Measurements from ENCODE around the gene XCL2. TPM values are rescaled to one million over a fixed set of nuclear protein-coding genes. Genes with fewer than 3 reads are reported as not detected.

The XCL2 gene
- polyA plus RNA-seq, 1 of the 3 experiments (the other 2 are of a cell fraction) = not detected

DNA sequence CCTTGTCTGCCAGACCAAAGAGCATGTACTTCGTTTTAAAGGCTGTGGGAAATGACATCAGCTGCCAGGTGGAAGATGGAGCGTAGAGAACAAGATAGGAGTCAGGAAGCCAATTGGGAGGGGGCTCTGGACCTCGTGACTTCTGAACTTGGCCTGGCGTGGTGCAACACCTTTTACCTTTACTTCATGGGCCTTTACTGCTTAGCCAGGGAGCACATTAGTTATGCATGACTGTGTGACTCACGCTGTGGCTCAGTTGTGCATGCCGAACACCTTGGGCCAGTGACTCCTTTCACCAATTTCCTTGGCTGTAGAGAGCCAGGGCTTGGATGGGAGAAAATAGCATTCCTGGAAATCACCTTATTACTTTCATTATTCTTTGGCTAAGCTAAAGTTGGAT, 39.8 kb upstream of the XCL2 start:
- 91% methylated on average over 6 of the region's 6 CpGs for WGBS (ENCODE audit: low lambda C conversion rate)
- DNase-seq = no peak
- H3K4me1 ChIP-seq (ENCODE audit: control insufficient read depth in 1 of 2, insufficient read depth in 2 of 2, low read depth in 1 of 2, low read length in 1 of 2) = peaks cover 0 to 12% of the 10 kb centered on the region in 2 experiments; a peak in 2 of 4 replicates
- no peaks in the 10 kb centered on the region for H3K9me2 ChIP-seq
- H3K79me2 ChIP-seq (ENCODE audit: insufficient read depth) = no peaks in the 10 kb centered on the region
- CTCF ChIA-PET = interaction anchor here (2.3 to 3.9 kb wide), 2 partner anchors 144 to 241 kb away, joined by 8 to 21 read pairs; no protein-coding TSS in a partner anchor
- H3K9me3 ChIP-seq = no peaks in the 10 kb centered on the region
- TF ChIP-seq FOSL2 (IDR thresholded peaks at IDR 0.05; ENCODE audit: borderline replicate concordance, low read depth) (no peak), EP300 (IDR thresholded peaks at IDR 0.05; ENCODE audit: borderline replicate concordance in 1 of 2, low read depth in 1 of 2, low read length in 1 of 2) (no peak), SMC3 (IDR thresholded peaks at IDR 0.05; ENCODE audit: low read depth, low read length) (no peak), TCF12 (IDR thresholded peaks at IDR 0.05) (no peak), RXRA (IDR thresholded peaks at IDR 0.05; ENCODE audit: borderline replicate concordance, low read depth) (no peak)
- TF ChIP-seq, protein P1, sequence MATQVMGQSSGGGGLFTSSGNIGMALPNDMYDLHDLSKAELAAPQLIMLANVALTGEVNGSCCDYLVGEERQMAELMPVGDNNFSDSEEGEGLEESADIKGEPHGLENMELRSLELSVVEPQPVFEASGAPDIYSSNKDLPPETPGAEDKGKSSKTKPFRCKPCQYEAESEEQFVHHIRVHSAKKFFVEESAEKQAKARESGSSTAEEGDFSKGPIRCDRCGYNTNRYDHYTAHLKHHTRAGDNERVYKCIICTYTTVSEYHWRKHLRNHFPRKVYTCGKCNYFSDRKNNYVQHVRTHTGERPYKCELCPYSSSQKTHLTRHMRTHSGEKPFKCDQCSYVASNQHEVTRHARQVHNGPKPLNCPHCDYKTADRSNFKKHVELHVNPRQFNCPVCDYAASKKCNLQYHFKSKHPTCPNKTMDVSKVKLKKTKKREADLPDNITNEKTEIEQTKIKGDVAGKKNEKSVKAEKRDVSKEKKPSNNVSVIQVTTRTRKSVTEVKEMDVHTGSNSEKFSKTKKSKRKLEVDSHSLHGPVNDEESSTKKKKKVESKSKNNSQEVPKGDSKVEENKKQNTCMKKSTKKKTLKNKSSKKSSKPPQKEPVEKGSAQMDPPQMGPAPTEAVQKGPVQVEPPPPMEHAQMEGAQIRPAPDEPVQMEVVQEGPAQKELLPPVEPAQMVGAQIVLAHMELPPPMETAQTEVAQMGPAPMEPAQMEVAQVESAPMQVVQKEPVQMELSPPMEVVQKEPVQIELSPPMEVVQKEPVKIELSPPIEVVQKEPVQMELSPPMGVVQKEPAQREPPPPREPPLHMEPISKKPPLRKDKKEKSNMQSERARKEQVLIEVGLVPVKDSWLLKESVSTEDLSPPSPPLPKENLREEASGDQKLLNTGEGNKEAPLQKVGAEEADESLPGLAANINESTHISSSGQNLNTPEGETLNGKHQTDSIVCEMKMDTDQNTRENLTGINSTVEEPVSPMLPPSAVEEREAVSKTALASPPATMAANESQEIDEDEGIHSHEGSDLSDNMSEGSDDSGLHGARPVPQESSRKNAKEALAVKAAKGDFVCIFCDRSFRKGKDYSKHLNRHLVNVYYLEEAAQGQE (IDR thresholded peaks at IDR 0.05; ENCODE audit: low read depth, low read length) = no peak
- TF ChIP-seq, protein P2, sequence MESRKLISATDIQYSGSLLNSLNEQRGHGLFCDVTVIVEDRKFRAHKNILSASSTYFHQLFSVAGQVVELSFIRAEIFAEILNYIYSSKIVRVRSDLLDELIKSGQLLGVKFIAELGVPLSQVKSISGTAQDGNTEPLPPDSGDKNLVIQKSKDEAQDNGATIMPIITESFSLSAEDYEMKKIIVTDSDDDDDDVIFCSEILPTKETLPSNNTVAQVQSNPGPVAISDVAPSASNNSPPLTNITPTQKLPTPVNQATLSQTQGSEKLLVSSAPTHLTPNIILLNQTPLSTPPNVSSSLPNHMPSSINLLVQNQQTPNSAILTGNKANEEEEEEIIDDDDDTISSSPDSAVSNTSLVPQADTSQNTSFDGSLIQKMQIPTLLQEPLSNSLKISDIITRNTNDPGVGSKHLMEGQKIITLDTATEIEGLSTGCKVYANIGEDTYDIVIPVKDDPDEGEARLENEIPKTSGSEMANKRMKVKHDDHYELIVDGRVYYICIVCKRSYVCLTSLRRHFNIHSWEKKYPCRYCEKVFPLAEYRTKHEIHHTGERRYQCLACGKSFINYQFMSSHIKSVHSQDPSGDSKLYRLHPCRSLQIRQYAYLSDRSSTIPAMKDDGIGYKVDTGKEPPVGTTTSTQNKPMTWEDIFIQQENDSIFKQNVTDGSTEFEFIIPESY (IDR thresholded peaks at IDR 0.05; ENCODE audit: borderline replicate concordance, low read depth) = no peak
- no peaks in the 10 kb centered on the region for H3K36me3 ChIP-seq (replicated peaks in 1 of 2; ENCODE audit: control insufficient read depth in 1 of 2, insufficient read depth in 2 of 2, low read length in 1 of 2)
- H2AFZ ChIP-seq (ENCODE audit: low read depth) = no peak overlapping the region
- no peaks in the 10 kb centered on the region for H3K27me3 ChIP-seq (ENCODE audit: insufficient read depth)
- POLR2A ChIA-PET = no interaction called here
- H3K4me3 ChIP-seq (ENCODE audit: low read depth in 2 of 2, low read length in 1 of 2) = no peak overlapping the region
- H3K27ac ChIP-seq (ENCODE audit: low read depth in 2 of 2, low read length in 1 of 2) = peak overlapping the region in 1 of 2 experiments; percentile 87; a peak in 2 of 4 replicates
- H3K4me2 ChIP-seq = no peak overlapping the region
- H3K9ac ChIP-seq = no peak overlapping the region
- H3F3A ChIP-seq (replicated peaks; ENCODE audit: insufficient read depth) = peaks cover 5% of the 10 kb centered on the region
- no peaks in the 10 kb centered on the region for H4K20me1 ChIP-seq (ENCODE audit: insufficient read depth)

DNA sequence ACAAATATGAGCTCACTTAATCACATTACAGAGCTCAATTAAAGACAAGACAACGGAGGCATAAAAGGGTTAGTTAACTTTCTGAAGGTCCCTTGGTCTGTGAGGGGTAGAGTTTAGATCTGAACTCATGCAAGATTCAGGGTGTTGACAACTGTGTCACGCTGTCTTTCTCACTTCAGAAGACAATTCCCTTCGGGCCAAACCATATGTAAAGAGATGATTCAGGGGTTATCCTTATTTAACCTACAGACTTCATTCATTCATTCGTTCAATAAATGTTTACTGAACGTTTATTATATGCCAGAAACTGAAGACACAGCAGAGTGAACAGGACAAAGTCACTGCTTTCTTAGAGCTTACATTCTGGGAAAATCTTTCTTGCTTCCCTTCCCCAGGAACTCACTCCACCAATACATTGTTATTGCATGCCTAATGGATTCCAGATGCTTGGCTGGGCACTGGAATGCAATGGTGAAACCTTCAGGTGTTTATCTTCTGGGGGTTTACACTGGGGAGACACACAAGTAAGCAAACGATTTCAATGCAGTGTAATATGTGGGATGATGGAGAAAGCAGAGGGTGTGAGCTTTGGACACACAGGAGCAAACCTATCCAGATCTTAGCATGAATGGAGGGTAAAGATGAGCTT, 39.0 kb upstream of the XCL2 start:
- Histone ChIP-seq H3K36me3 (replicated peaks in 1 of 2; ENCODE audit: control insufficient read depth in 1 of 2, insufficient read depth in 2 of 2, low read length in 1 of 2) (no peaks in the 10 kb centered on the region), H3K9me2 (no peaks in the 10 kb centered on the region), H3K27ac (ENCODE audit: low read depth in 2 of 2, low read length in 1 of 2) (peak overlapping the region; percentile 4 to 87; a peak in 3 of 4 replicates), H3K27me3 (ENCODE audit: insufficient read depth) (no peaks in the 10 kb centered on the region), H3K4me2 (peak overlapping the region; percentile 11; the same call in 1 of the 2 replicates), H3K4me1 (ENCODE audit: control insufficient read depth in 1 of 2, insufficient read depth in 2 of 2, low read depth in 1 of 2, low read length in 1 of 2) (peaks cover 0 to 12% of the 10 kb centered on the region in 2 experiments; a peak in 2 of 4 replicates), H3F3A (replicated peaks; ENCODE audit: insufficient read depth) (peaks cover 5% of the 10 kb centered on the region), H3K4me3 (ENCODE audit: low read depth in 2 of 2, low read length in 1 of 2) (no peak overlapping the region), H3K9ac (no peak overlapping the region), H3K79me2 (ENCODE audit: insufficient read depth) (no peaks in the 10 kb centered on the region), H3K9me3 (no peaks in the 10 kb centered on the region), H4K20me1 (ENCODE audit: insufficient read depth) (no peaks in the 10 kb centered on the region), H2AFZ (ENCODE audit: low read depth) (peak overlapping the region; percentile 50; the same call in 1 of the 2 replicates)
- TF ChIP-seq RCOR1 (IDR thresholded peaks at IDR 0.05; ENCODE audit: low read length) (no peak), NFIC (IDR thresholded peaks at IDR 0.05; ENCODE audit: borderline replicate concordance) (no peak), EP300 (IDR thresholded peaks at IDR 0.05; ENCODE audit: borderline replicate concordance in 1 of 2, low read depth in 1 of 2, low read length in 1 of 2) (no peak), TCF12 (IDR thresholded peaks at IDR 0.05) (peak; percentile 95), EZH2phosphoT487 (IDR thresholded peaks at IDR 0.05; ENCODE audit: borderline replicate concordance, low read depth) (no peak), MEF2A (IDR thresholded peaks at IDR 0.05; ENCODE audit: borderline replicate concordance, low read depth) (no peak), POLR2AphosphoS5 (IDR thresholded peaks at IDR 0.05; ENCODE audit: low read depth, low read length) (peak; percentile 37; the same call in 1 of the 2 replicates), FOSL2 (IDR thresholded peaks at IDR 0.05; ENCODE audit: borderline replicate concordance, low read depth) (no peak)
- TF ChIP-seq, protein P3, sequence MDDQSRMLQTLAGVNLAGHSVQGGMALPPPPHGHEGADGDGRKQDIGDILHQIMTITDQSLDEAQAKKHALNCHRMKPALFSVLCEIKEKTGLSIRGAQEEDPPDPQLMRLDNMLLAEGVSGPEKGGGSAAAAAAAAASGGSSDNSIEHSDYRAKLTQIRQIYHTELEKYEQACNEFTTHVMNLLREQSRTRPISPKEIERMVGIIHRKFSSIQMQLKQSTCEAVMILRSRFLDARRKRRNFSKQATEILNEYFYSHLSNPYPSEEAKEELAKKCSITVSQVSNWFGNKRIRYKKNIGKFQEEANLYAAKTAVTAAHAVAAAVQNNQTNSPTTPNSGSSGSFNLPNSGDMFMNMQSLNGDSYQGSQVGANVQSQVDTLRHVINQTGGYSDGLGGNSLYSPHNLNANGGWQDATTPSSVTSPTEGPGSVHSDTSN (IDR thresholded peaks at IDR 0.05) = no peak
- TF ChIP-seq, protein P4, sequence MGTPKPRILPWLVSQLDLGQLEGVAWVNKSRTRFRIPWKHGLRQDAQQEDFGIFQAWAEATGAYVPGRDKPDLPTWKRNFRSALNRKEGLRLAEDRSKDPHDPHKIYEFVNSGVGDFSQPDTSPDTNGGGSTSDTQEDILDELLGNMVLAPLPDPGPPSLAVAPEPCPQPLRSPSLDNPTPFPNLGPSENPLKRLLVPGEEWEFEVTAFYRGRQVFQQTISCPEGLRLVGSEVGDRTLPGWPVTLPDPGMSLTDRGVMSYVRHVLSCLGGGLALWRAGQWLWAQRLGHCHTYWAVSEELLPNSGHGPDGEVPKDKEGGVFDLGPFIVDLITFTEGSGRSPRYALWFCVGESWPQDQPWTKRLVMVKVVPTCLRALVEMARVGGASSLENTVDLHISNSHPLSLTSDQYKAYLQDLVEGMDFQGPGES (IDR thresholded peaks at IDR 0.05; ENCODE audit: low read depth, low read length) = no peak
- ChIA-PET POLR2A (no interaction called here), CTCF (interaction anchor here (1.0 to 3.9 kb wide), 5 partner anchors 10 to 240 kb away, joined by 3 to 21 read pairs (median 5); no protein-coding TSS in a partner anchor)
- 48% methylated on average over 6 of the region's 6 CpGs for WGBS (ENCODE audit: low lambda C conversion rate)
- DNase-seq = no peak
